Measurements from ENCODE around the gene CACNA1H. TPM values are rescaled to one million over a fixed set of nuclear protein-coding genes. Genes with fewer than 3 reads are reported as not detected.
A peak's percentile ranks its signal among the peaks of the same experiment; 100 is the strongest.

The CACNA1H gene
- total RNA-seq, 4 donors from 2014 or later = 6.8 to 94.5 (median 27.6) TPM

DNA sequence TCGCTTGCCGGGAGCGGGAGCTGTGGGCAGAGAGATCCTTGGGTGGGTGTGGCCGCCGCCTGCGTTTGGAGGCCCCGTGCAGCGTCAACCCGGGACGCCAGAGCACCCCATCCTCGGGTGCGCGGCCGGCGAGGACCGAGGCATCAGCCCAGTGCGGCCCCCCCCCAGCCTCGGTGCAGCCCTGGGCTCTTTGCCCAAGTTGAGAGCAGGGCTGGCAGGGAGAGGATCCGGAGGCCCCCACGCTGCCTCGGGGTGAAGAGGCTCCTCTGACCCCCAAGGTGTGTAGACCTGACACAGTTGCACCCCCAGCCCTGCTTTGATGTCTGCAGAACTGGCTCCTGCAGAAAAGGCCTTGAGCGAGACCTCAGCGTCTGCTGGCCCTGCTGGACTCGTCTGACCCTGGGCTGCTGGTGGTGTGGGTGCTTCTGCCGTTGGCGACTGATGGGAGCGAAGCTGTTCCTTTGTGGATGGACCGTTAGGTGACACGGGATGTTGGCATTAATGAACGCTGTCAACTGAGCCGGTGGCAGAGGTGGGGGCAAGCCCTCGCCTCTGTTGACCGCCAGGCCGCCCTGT, 8.0 kb downstream of the CACNA1H start:
- no peak overlapping the region for H3K4me3 ChIP-seq
- intact Hi-C loops (cut with DNase I; ENCODE audit: low total_unique reads) = no loop called here
- TF ChIP-seq, protein P1, sequence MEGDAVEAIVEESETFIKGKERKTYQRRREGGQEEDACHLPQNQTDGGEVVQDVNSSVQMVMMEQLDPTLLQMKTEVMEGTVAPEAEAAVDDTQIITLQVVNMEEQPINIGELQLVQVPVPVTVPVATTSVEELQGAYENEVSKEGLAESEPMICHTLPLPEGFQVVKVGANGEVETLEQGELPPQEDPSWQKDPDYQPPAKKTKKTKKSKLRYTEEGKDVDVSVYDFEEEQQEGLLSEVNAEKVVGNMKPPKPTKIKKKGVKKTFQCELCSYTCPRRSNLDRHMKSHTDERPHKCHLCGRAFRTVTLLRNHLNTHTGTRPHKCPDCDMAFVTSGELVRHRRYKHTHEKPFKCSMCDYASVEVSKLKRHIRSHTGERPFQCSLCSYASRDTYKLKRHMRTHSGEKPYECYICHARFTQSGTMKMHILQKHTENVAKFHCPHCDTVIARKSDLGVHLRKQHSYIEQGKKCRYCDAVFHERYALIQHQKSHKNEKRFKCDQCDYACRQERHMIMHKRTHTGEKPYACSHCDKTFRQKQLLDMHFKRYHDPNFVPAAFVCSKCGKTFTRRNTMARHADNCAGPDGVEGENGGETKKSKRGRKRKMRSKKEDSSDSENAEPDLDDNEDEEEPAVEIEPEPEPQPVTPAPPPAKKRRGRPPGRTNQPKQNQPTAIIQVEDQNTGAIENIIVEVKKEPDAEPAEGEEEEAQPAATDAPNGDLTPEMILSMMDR (IDR thresholded peaks at IDR 0.05) = no peak
- no peak for TF ChIP-seq POLR2A (IDR thresholded peaks at IDR 0.05)
- no peaks in the 10 kb centered on the region for H3K9me3 ChIP-seq
- no peak for DNase-seq
- no peaks in the 10 kb centered on the region for H3K36me3 ChIP-seq
- H3K27me3 ChIP-seq = no peaks in the 10 kb centered on the region
- H3K27ac ChIP-seq = peak overlapping the region; percentile 70 to 81
- H3K4me1 ChIP-seq = peaks cover 0 to 29% of the 10 kb centered on the region in 2 donors

DNA sequence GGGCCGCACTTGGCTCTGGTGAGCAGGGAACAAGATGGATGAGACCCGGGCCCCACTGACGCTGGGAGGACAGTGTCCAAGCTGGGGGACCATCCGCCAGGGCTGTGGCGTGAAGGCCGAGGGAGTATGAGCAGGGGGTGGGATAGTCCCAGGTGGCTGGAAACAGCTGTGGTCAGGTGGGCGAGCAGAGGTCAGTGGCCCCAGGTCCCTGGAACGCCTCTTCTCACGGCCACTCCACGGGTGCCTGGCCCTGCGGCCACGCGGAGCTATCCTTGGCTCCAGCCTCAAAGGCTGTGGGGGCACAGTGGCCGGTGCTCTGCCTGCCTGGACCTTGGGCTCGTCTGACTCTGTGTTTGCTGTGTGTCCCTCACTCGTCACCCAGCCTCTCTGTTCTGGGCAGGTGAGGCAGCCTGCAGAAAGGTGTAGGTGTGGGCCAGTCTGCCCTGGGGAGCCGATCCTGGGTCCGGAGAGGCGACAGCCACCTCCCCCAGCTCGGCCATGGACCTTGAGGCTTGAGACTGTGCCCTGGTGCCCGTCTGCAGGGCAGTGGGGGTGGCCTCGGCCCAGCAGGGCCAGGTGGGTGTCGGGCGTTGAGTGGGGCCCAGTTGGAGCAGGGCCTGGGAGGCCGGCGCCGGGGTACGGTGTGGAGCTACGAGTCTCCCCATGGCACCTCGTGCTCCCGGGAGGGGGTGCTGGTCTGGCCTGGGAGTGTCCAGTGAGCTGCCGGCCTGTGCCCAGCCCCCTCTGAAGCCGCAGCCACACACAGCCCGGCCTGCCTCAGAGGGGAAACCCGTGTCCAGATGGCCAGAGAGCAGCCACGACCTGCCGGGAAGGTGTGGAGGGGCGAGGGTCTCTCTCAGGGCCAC, 10.0 kb downstream of the CACNA1H start:
- Histone ChIP-seq H3K9me3 (no peaks in the 10 kb centered on the region), H3K4me1 (peaks cover 0 to 31% of the 10 kb centered on the region in 2 donors), H3K36me3 (no peaks in the 10 kb centered on the region), H3K27ac (peak overlapping the region; percentile 35 to 53), H3K27me3 (no peaks in the 10 kb centered on the region), H3K4me3 (no peak overlapping the region)
- TF ChIP-seq POLR2A (IDR thresholded peaks at IDR 0.05) = no peak
- TF ChIP-seq, protein P1 (IDR thresholded peaks at IDR 0.05) = no peak
- DNase-seq = no peak
- intact Hi-C loops (cut with DNase I; ENCODE audit: low total_unique reads) = no loop called here

DNA sequence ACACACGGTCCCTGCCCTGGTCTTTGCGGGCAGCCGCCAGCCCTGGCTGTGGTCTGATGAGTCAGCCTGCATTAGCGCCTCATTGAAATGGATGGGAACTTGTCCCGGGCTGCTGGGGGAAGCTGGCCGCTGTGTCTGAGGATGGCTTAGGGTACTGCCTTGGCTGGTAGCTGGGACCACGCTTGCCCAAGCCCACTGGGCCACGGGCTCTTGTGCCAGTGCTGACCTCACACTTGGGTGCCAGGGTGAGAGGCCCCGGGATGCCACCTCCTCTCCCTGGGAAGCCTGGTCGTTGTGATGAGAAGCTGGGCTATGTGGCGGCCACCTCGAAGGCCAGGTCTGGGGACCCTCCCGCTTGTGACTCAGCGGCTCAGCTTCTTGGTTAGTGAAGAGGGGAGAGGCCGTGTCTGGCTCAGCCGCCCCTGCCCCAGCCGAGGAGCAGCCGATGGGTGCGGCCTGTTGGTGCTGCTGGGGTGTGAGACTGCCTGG, 10.7 kb downstream of the CACNA1H start:
- H3K27ac ChIP-seq = peak overlapping the region; percentile 5 to 34
- no peaks in the 10 kb centered on the region for H3K9me3 ChIP-seq
- no peak for DNase-seq
- no peaks in the 10 kb centered on the region for H3K36me3 ChIP-seq
- no peak overlapping the region for H3K4me3 ChIP-seq
- no peaks in the 10 kb centered on the region for H3K27me3 ChIP-seq
- H3K4me1 ChIP-seq = peaks cover 2 to 32% of the 10 kb centered on the region in 2 donors
- no peak for TF ChIP-seq POLR2A (IDR thresholded peaks at IDR 0.05)
- TF ChIP-seq, protein P1 (IDR thresholded peaks at IDR 0.05) = no peak
- intact Hi-C loops (cut with DNase I; ENCODE audit: low total_unique reads) = no loop called here

DNA sequence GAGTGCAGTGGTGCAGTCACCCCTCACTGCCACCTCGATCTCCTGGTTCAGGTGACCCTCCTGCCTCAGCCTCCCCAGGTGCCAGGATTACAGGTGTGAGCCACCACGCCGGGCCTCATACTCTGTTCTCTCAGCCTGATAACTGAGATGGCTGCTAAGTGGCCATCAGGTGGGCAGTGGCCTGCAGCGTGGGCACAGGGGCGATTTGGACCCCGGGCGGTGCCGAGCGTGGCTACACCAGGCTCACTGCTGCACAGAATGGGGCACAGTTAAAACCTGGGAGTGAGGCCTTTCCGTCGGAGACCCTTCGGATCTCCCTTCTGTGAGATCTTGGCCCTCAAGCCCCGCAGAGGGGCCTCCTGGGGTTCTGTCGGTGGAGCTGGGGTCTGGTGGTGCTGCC, 11.5 kb downstream of the CACNA1H start:
- no peak for DNase-seq
- no peaks in the 10 kb centered on the region for H3K36me3 ChIP-seq
- H3K27me3 ChIP-seq = no peaks in the 10 kb centered on the region
- no peak overlapping the region for H3K27ac ChIP-seq
- TF ChIP-seq, protein P1 (IDR thresholded peaks at IDR 0.05) = no peak
- no peak for TF ChIP-seq POLR2A (IDR thresholded peaks at IDR 0.05)
- intact Hi-C loops (cut with DNase I; ENCODE audit: low total_unique reads) = no loop called here
- no peak overlapping the region for H3K4me3 ChIP-seq
- peaks cover 4 to 28% of the 10 kb centered on the region in 2 donors for H3K4me1 ChIP-seq
- no peaks in the 10 kb centered on the region for H3K9me3 ChIP-seq

DNA sequence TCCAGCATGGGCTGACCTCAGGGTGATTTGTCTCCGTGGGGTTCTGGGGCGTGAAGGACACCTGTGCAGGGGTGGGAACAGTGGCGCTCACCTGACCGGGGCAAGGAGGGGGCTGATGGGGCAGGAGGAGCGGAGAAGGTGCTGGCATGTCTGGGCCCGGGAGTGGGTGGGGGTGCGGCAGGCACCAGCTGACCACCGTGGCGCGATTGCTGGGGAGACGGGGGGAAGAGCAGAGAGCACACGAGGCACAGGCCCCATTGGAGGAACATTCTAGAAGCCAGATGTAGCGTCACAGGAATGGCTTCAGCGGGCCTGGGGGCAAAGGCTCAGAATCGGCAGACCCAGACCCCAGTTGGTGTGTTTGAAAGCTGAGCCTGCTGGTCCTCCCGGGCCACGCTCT, 12.1 kb downstream of the CACNA1H start:
- H3K4me3 ChIP-seq = no peak overlapping the region
- H3K36me3 ChIP-seq = no peaks in the 10 kb centered on the region
- no peak for TF ChIP-seq POLR2A (IDR thresholded peaks at IDR 0.05)
- TF ChIP-seq, protein P1 (IDR thresholded peaks at IDR 0.05) = no peak
- DNase-seq = no peak
- intact Hi-C loops (cut with DNase I; ENCODE audit: low total_unique reads) = no loop called here
- H3K27ac ChIP-seq = no peak overlapping the region
- no peaks in the 10 kb centered on the region for H3K27me3 ChIP-seq
- H3K4me1 ChIP-seq = peaks cover 4 to 23% of the 10 kb centered on the region in 2 donors
- no peaks in the 10 kb centered on the region for H3K9me3 ChIP-seq

Measured in uterus (tissue), 4 donors.